GM18909 (cell line): ENCODE measurements around the gene HFM1.
"Not testable (repeated sequence)": the region's sequence is repeated elsewhere in the genome, so short reads cannot be mapped to it uniquely, and the experiment has no call there.

Experiments
- ATAC-seq: cut with Tn5 transposase; IDR thresholded peaks from one replicate; pipeline ENCODE4 v1.9.1; 2021; ENCODE audit warnings: mild to moderate bottlenecking; ENCODE audit not compliant: unreplicated experiment, poor library complexity

Gene HFM1

GRCh38 chr1:91404151-91405012 lies at the start of gene HFM1:
Gene HFM1, minus strand, starts transcription at chr1:91404837. Its CDS starts 3,755 bp downstream, at chr1:91401082.
- peak; percentile 93 for ATAC-seq

GRCh38 chr1:91454136-91454535 lies 49.5 kb upstream of the HFM1 start:
- ATAC-seq, result no peak

- ATAC-seq, result no peak
Measured at GRCh38 chr1:91450260-91450659, 45.6 kb upstream of the HFM1 start.

GRCh38 chr1:91447782-91448181 lies 43.1 kb upstream of the HFM1 start:
- not testable (repeated sequence) for ATAC-seq

- ATAC-seq, result not testable (repeated sequence)
Measured at GRCh38 chr1:91441980-91442379, 37.3 kb upstream of the HFM1 start.

GRCh38 chr1:91440847-91441246 lies 36.2 kb upstream of the HFM1 start:
- ATAC-seq, result no peak

- ATAC-seq, result no peak
Measured at GRCh38 chr1:91439016-91439415, 34.4 kb upstream of the HFM1 start.

- no peak for ATAC-seq
Measured at GRCh38 chr1:91428182-91428798, 23.7 kb upstream of the HFM1 start.

GRCh38 chr1:91427741-91428140 lies 23.1 kb upstream of the HFM1 start:
- no peak for ATAC-seq

GRCh38 chr1:91422523-91422922 lies 17.9 kb upstream of the HFM1 start:
- not testable (repeated sequence) for ATAC-seq

- no peak for ATAC-seq
Measured at GRCh38 chr1:91412371-91412770, 7.7 kb upstream of the HFM1 start.

- ATAC-seq, result no peak
Measured at GRCh38 chr1:91406773-91407389, 2.2 kb upstream of the HFM1 start.

- no peak for ATAC-seq
Measured at GRCh38 chr1:91402023-91402422, 2.6 kb downstream of the HFM1 start.

GRCh38 chr1:91400133-91400725 lies 4.4 kb downstream of the HFM1 start:
- ATAC-seq, result no peak

- ATAC-seq, result no peak
Measured at GRCh38 chr1:91398291-91398690, 6.3 kb downstream of the HFM1 start.

GRCh38 chr1:91397605-91398004 lies 7.0 kb downstream of the HFM1 start:
- no peak for ATAC-seq

- ATAC-seq, result no peak
Measured at GRCh38 chr1:91393042-91393441, 11.6 kb downstream of the HFM1 start.

GRCh38 chr1:91386109-91386508 lies 18.5 kb downstream of the HFM1 start:
- no peak for ATAC-seq

- no peak for ATAC-seq
Measured at GRCh38 chr1:91383456-91383855, 21.2 kb downstream of the HFM1 start.

- no peak for ATAC-seq
Measured at GRCh38 chr1:91381844-91382243, 22.8 kb downstream of the HFM1 start.

GRCh38 chr1:91374086-91374485 lies 30.6 kb downstream of the HFM1 start:
- ATAC-seq, result no peak
